Endothelial cell of umbilical vein (primary cell): ENCODE results near the gene SEMG1.

Experiments
- EZH2 ChIP-seq: IDR thresholded peaks from 2 replicates; pipeline ENCODE4 v1.6.1; 2012; ENCODE audit warnings: borderline replicate concordance, low read depth, mild to moderate bottlenecking, moderate library complexity, low read length, inconsistent platforms; ENCODE audit not compliant: severe bottlenecking
- GATA2 ChIP-seq: IDR thresholded peaks from 2 replicates; pipeline ENCODE4 v1.7.0; 2011; ENCODE audit warnings: low read depth, mild to moderate bottlenecking, moderate library complexity, mixed read lengths, low read length; ENCODE audit not compliant: insufficient read length, insufficient read depth
- JUN ChIP-seq: IDR thresholded peaks from 2 replicates; pipeline ENCODE4 v1.6.1; 2011; ENCODE audit warnings: borderline replicate concordance, low read depth; ENCODE audit not compliant: insufficient read length, insufficient read depth
- MYC ChIP-seq: IDR thresholded peaks from one replicate; pipeline ENCODE4 v1.6.1; 2011; ENCODE audit warnings: mild to moderate bottlenecking, low read depth, low read length
- POLR2A ChIP-seq: IDR thresholded peaks from 2 replicates; pipeline ENCODE4 v1.6.1; 2012; ENCODE audit warnings: low read depth, mild to moderate bottlenecking, control low read depth, low read length
- POLR2AphosphoS5 ChIP-seq: IDR thresholded peaks from 2 replicates; pipeline ENCODE4 v1.6.1; 2012; ENCODE audit warnings: low read depth, mild to moderate bottlenecking, control low read depth, low read length, moderate library complexity; ENCODE audit not compliant: insufficient read depth
- TF ChIP-seq, protein P1 (sequence below), 2 donors: IDR thresholded peaks; 1 replicate in 1 of 2; 2 replicates in 1 of 2; pipeline ENCODE4 v1.5.1; 2011; ENCODE audit warnings: low read length in 2 of 2, mild to moderate bottlenecking in 2 of 2, moderate library complexity in 2 of 2, control low read depth in 1 of 2, inconsistent platforms in 1 of 2, low read depth in 1 of 2; ENCODE audit not compliant: insufficient read depth in 1 of 2; ENCODE audit errors: extremely low read depth in 1 of 2

GRCh38 chr20:45211569-45212474, 5.0 kb downstream of the SEMG1 start:
- TF ChIP-seq, protein P1, sequence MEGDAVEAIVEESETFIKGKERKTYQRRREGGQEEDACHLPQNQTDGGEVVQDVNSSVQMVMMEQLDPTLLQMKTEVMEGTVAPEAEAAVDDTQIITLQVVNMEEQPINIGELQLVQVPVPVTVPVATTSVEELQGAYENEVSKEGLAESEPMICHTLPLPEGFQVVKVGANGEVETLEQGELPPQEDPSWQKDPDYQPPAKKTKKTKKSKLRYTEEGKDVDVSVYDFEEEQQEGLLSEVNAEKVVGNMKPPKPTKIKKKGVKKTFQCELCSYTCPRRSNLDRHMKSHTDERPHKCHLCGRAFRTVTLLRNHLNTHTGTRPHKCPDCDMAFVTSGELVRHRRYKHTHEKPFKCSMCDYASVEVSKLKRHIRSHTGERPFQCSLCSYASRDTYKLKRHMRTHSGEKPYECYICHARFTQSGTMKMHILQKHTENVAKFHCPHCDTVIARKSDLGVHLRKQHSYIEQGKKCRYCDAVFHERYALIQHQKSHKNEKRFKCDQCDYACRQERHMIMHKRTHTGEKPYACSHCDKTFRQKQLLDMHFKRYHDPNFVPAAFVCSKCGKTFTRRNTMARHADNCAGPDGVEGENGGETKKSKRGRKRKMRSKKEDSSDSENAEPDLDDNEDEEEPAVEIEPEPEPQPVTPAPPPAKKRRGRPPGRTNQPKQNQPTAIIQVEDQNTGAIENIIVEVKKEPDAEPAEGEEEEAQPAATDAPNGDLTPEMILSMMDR (IDR thresholded peaks at IDR 0.05; ENCODE audit: extremely low read depth in 1 of 2, insufficient read depth in 1 of 2, low read depth in 1 of 2, low read length in 2 of 2): no peak
- TF ChIP-seq GATA2 (no peak), EZH2 (no peak), MYC (no peak), POLR2AphosphoS5 (no peak), JUN (no peak), POLR2A (no peak)
